GM13977 (cell line): Measurements from ENCODE around the gene KCNH1.

ENCODE experiments used
- DNase-seq: peaks from one replicate; pipeline ENCODE4 v3.0.0; 2012; ENCODE audit warnings: low spot score
- CTCF ChIP-seq: IDR thresholded peaks from 2 replicates; pipeline ENCODE4 v1.5.1; 2012; ENCODE audit warnings: mild to moderate bottlenecking, control low read depth; ENCODE audit not compliant: insufficient read depth; ENCODE audit errors: extremely low read depth, missing control alignments
- in situ Hi-C: fragments of 300-500 bp; cut with MboI; formaldehyde crosslinking; loops from one replicate; pipeline ENCODE4 v1.12.0; 2022; ENCODE audit warnings: low sequenced_read_pairs, low pct_unique_long_range_greater_than_20kb, mixed read lengths, inconsistent platforms; ENCODE audit not compliant: unreplicated experiment

The KCNH1 gene

GRCh38 chr1:210992837-210993236 is 141.1 kb downstream of the KCNH1 start:
- no peak for DNase-seq
- in situ Hi-C loops, result no loop called here
- no peak for TF ChIP-seq CTCF

GRCh38 chr1:210989905-210990304 is 144.0 kb downstream of the KCNH1 start:
- TF ChIP-seq CTCF, result no peak

GRCh38 chr1:210981490-210981889 is 152.5 kb downstream of the KCNH1 start:
- no peak for DNase-seq

More at GRCh38 chr1:210989905-210990304, 144.0 kb downstream of the KCNH1 start:
- in situ Hi-C loops, result no loop called here
- no peak for DNase-seq

GRCh38 chr1:210980082-210980481 is 153.9 kb downstream of the KCNH1 start:
- DNase-seq, result no peak
- in situ Hi-C loops, result no loop called here
- no peak for TF ChIP-seq CTCF

More at GRCh38 chr1:210981490-210981889, 152.5 kb downstream of the KCNH1 start:
- in situ Hi-C loops, result no loop called here
- no peak for TF ChIP-seq CTCF

- in situ Hi-C loops, result no loop called here
- no peak for DNase-seq
- no peak for TF ChIP-seq CTCF
Measured at GRCh38 chr1:210978974-210979354, 155.0 kb downstream of the KCNH1 start.

GRCh38 chr1:210978316-210978973 is 155.5 kb downstream of the KCNH1 start:
- in situ Hi-C loops, result no loop called here
- no peak for DNase-seq
- TF ChIP-seq CTCF, result no peak
